Pancreas (tissue), 10 donors: ENCODE data around the gene WFDC6. TPM values are rescaled to one million over a fixed set of nuclear protein-coding genes. Genes with fewer than 3 reads are reported as not detected.

Experiments used
- ATAC-seq, 4 donors: fragments of 200-7000 bp; cut with Tn5 transposase; one replicate each; pipeline versions ENCODE4 v1.8.0 to v1.9.1; 2020; ENCODE audit warnings: mild to moderate bottlenecking in 4 of 4, moderate library complexity in 4 of 4
- DNase-seq, 6 donors: peaks; one replicate each; pipeline ENCODE4 v3.0.0-alpha.2; 2020
- FAIRE-seq: peaks from 2 replicates; lab custom pipeline; 2012; peaks lifted over from hg19 to GRCh38; lab: Jason Lieb, UNC
- H3K27ac ChIP-seq, 4 donors: fragments of 200-600 bp; sonication (generic); 1 replicate in 3 of 4; 2 replicates in 1 of 4; pipeline versions ENCODE4 v1.5.0 to v1.8.0; 2020
- H3K27me3 ChIP-seq, 4 donors: fragments of 200-600 bp; one replicate each; pipeline ENCODE4 v1.8.0; 2021
- H3K36me3 ChIP-seq, 3 donors: fragments of 200-600 bp; sonication (generic) in 1 of 3; one replicate each; pipeline versions ENCODE4 v1.5.0 to v1.8.0; 2020 to 2021
- H3K4me1 ChIP-seq, 3 donors: fragments of 200-600 bp; one replicate each; pipeline ENCODE4 v1.8.0; 2021
- H3K4me3 ChIP-seq, 4 donors: fragments of 200-600 bp; sonication (generic) in 2 of 4; one replicate each; pipeline versions ENCODE4 v1.5.0 to v1.8.0; 2020 to 2021
- H3K9me3 ChIP-seq, 4 donors: fragments of 200-600 bp; one replicate each; pipeline ENCODE4 v1.8.0; 2021
- CTCF ChIP-seq, 4 donors: fragments of 200-600 bp; sonication (generic) in 3 of 4; IDR thresholded peaks; one replicate each; pipeline versions ENCODE4 v1.5.0 to v1.8.0; 2021; ENCODE audit warnings: antibody characterized with exemption in 4 of 4
- WGBS, 2 donors: extraction: QIAGEN DNeasy Blood & Tissue Kit; methylation state at CpG; one replicate each; pipeline ENCODE4 v1.1.7; 2013; 5-methylcytosine and 5-hydroxymethylcytosine counted together
- intact Hi-C, 3 donors: fragments of 100-400 bp; cut with DNase I; formaldehyde crosslinking; loops; one replicate each; pipeline versions ENCODE4 v1.11.1 to v1.14.2; 2022
- polyA plus RNA-seq, 2 donors: library from polyadenylated mRNA; stranded (reverse); fragments of 200-250 nt; gene quantifications; one replicate each; pipeline ENCODE4 v1.2.3, GENCODE V29; 2013
- total RNA-seq, 6 donors: library from RNA; stranded (reverse); fragmentation: NEBNext Ultra II Directional in 4 of 6; extraction: Animal tissue kit (Norgen Biotek cat#: 25700) in 4 of 6; gene quantifications; one replicate each; pipeline versions ENCODE4 v1.2.1 to v1.2.4, GENCODE V29; 2021 to 2023
- donor health status: healthy with polysubstance abuse.
- donor health status: DM: no; HTN: no; CAD: no; lungs with moderate emphysema.
- donor health status: DM: no; HTN: no; CAD: no.
- donor health status: control.
- donor health status: control.
- donor health status: Bipolar disorder and iron deficiency.
- donor health status: DM: yes; HTN: yes; CAD: no.
- donor health status: DM: no; HTN: no; CAD: no.
- donor health status: DM: no; HTN: no; CAD: no.
- donor health status: DM: yes; HTN: yes; CAD: no.

The WFDC6 gene
- total and polyA plus RNA-seq, 8 donors: not detected

- no peak overlapping the region for H3K27ac ChIP-seq
- no peak for TF ChIP-seq CTCF (IDR thresholded peaks at IDR 0.05)
- ATAC-seq: no peak
- H3K36me3 ChIP-seq: no peaks in the 10 kb centered on the region
- WGBS, 2 donors: 69 to 71% methylated on average over 4 of the region's 4 CpGs
- H3K27me3 ChIP-seq: no peaks in the 10 kb centered on the region
- no peaks in the 10 kb centered on the region for H3K4me1 ChIP-seq
- H3K9me3 ChIP-seq: no peaks in the 10 kb centered on the region
- FAIRE-seq: no peak
- intact Hi-C loops: no loop called here
- no peak overlapping the region for H3K4me3 ChIP-seq
- DNase-seq: no peak
Measured at GRCh38 chr20:45527294-45527693, 12.0 kb downstream of the WFDC6 start.

- H3K4me3 ChIP-seq: no peak overlapping the region
- ATAC-seq: no peak
Measured at GRCh38 chr20:45523821-45524220, 15.5 kb downstream of the WFDC6 start.

DNA sequence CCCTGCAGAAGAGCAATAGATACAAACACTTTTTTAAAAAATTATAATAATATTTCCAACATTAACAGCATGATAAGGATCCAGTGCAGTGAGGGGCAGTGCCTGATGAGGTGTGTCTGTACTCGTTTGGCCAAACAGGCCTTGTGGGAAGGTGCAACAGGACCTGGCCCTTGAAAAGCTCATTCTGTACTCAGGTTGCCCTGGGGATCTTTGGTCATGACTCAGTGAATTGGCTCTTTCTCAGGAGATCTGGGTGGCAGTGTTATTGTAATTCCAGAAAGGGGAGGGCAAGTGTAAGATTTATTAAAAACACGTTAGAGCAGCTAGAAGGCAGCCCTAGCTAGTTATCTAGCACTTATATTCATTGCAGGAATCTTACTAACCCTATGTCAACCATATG, 21.0 kb downstream of the WFDC6 start:
- no peak for TF ChIP-seq CTCF (IDR thresholded peaks at IDR 0.05)
- no peaks in the 10 kb centered on the region for H3K9me3 ChIP-seq
- H3K27me3 ChIP-seq: no peaks in the 10 kb centered on the region
- no peaks in the 10 kb centered on the region for H3K4me1 ChIP-seq
- peak in 3 of 4 donors; percentile 32 to 49 (median 32) for ATAC-seq
- 47 to 56% methylated on average over 2 of the region's 2 CpGs for WGBS, 2 donors
- H3K27ac ChIP-seq: no peak overlapping the region
- H3K4me3 ChIP-seq: no peak overlapping the region
- H3K36me3 ChIP-seq: no peaks in the 10 kb centered on the region
- FAIRE-seq: no peak
- DNase-seq: no peak
- intact Hi-C loops: no loop called here

More at GRCh38 chr20:45523821-45524220, 15.5 kb downstream of the WFDC6 start:
- H3K4me1 ChIP-seq: no peaks in the 10 kb centered on the region
- no peak for FAIRE-seq
- 45 to 46% methylated on average over 1 of the region's 1 CpG for WGBS, 2 donors
- no peaks in the 10 kb centered on the region for H3K36me3 ChIP-seq
- no peak for DNase-seq
- intact Hi-C loops: no loop called here
- H3K9me3 ChIP-seq: no peaks in the 10 kb centered on the region
- no peaks in the 10 kb centered on the region for H3K27me3 ChIP-seq
- no peak overlapping the region for H3K27ac ChIP-seq
- no peak for TF ChIP-seq CTCF (IDR thresholded peaks at IDR 0.05)

- no peak for DNase-seq
- 56 to 62% methylated on average over 5 of the region's 5 CpGs for WGBS, 2 donors
- FAIRE-seq: no peak
- Histone ChIP-seq H3K36me3 (no peaks in the 10 kb centered on the region), H3K9me3 (no peaks in the 10 kb centered on the region), H3K27ac (no peak within 1 kb of the TSS), H3K4me3 (no peak within 1 kb of the TSS), H3K4me1 (no peaks in the 10 kb centered on the region), H3K27me3 (no peaks in the 10 kb centered on the region)
- TF ChIP-seq CTCF (IDR thresholded peaks at IDR 0.05): no peak
- ATAC-seq: no peak
- intact Hi-C loops: no loop called here
Measured at GRCh38 chr20:45515147-45515913, 24.0 kb downstream of the WFDC6 start, which contains the start of gene SPINT3. Gene SPINT3, minus strand, starts transcription at chr20:45515622. Its CDS starts 14 bp downstream, at chr20:45515608.

DNA sequence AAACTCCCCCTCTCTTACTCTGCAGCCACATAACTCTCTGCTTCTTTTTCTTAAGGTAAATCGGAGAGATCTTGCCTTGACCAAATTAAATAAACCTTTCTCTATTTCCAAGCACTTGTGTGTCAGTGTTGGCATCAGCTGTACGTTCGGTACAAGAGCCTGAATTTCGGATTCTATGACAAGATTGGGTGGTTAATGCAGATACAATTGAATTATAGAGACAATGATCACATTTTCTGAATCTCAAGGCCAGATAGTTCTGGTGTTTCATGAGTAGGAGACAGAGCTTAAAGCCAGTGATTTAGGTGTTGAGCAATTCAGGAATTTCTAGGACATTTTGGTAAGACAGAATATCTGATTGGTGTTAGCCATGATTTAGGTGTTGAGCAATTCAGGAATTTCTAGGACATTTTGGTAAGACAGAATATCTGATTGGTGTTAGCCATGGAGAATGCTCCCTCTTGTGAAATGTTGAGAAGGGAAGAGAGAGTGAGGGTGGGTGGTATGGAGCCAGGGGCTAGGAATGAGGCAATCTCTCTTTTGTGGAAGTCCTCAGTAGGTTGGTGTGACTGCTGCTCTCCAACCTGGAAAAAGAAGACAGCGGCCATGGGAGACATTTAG, 28.9 kb downstream of the WFDC6 start:
- Histone ChIP-seq H3K4me3 (no peak overlapping the region), H3K9me3 (no peaks in the 10 kb centered on the region), H3K36me3 (no peaks in the 10 kb centered on the region), H3K27me3 (no peaks in the 10 kb centered on the region), H3K4me1 (no peaks in the 10 kb centered on the region), H3K27ac (no peak overlapping the region)
- intact Hi-C loops: no loop called here
- WGBS, 2 donors: 68 to 76% methylated on average over 5 of the region's 5 CpGs
- TF ChIP-seq CTCF (IDR thresholded peaks at IDR 0.05): no peak
- no peak for FAIRE-seq
- no peak for ATAC-seq
- no peak for DNase-seq
